Lung microvascular endothelial cell (primary cell): ENCODE data around the gene PLSCR2. TPM values are rescaled to one million over a fixed set of nuclear protein-coding genes. Genes with fewer than 3 reads are reported as not detected.
"Not testable (repeated sequence)": the region's sequence is repeated elsewhere in the genome, so short reads cannot be mapped to it uniquely, and the experiment has no call there.

Experiments used
- DNase-seq, 2 donors: peaks; one replicate each; pipeline versions ENCODE4 v3.0.0 to v3.0.0-alpha.2; 2010; ENCODE audit warnings: low read depth in 2 of 2
- total RNA-seq: library from RNA; depleted of rRNA; stranded (reverse); fragments of >200 nt; gene quantifications from 2 replicates; pipeline ENCODE4 v1.2.1, GENCODE V29; 2014

Gene PLSCR2
- total RNA-seq = not detected in 2 replicates

- peak; percentile 6 to 33 for DNase-seq
Measured at GRCh38 chr3:146469150-146470017, at the start of gene PLSCR2. Gene PLSCR2 (minus strand): TSS chr3:146469561. CDS start chr3:146459904, 9,657 bp downstream.

GRCh38 chr3:146517684-146518435 is 48.5 kb upstream of the PLSCR2 start:
- DNase-seq = no peak

- no peak for DNase-seq
Measured at GRCh38 chr3:146513386-146514051, 44.2 kb upstream of the PLSCR2 start.

GRCh38 chr3:146511402-146512134 is 42.2 kb upstream of the PLSCR2 start:
- no peak for DNase-seq

- DNase-seq = no peak
Measured at GRCh38 chr3:146507331-146508120, 38.2 kb upstream of the PLSCR2 start.

- peak; percentile 47 to 76 for DNase-seq
Measured at GRCh38 chr3:146505516-146505915, 36.2 kb upstream of the PLSCR2 start.

- peak in 1 of 2 donors; percentile 21 for DNase-seq
Measured at GRCh38 chr3:146504498-146505197, 35.3 kb upstream of the PLSCR2 start.

GRCh38 chr3:146503461-146504202 is 34.3 kb upstream of the PLSCR2 start:
- DNase-seq = peak; percentile 47 to 72

GRCh38 chr3:146502887-146503460 is 33.6 kb upstream of the PLSCR2 start:
- no peak for DNase-seq

- DNase-seq = no peak
Measured at GRCh38 chr3:146501752-146502151, 32.4 kb upstream of the PLSCR2 start.

- no peak for DNase-seq
Measured at GRCh38 chr3:146499701-146500100, 30.3 kb upstream of the PLSCR2 start.

- no peak for DNase-seq
Measured at GRCh38 chr3:146498002-146498736, 28.8 kb upstream of the PLSCR2 start.

GRCh38 chr3:146497145-146497843 is 27.9 kb upstream of the PLSCR2 start:
- DNase-seq = not testable (repeated sequence)

- DNase-seq = peak in 1 of 2 donors; percentile 94
Measured at GRCh38 chr3:146496726-146497125, 27.4 kb upstream of the PLSCR2 start.

- no peak for DNase-seq
Measured at GRCh38 chr3:146496251-146496650, 26.9 kb upstream of the PLSCR2 start.

- no peak for DNase-seq
Measured at GRCh38 chr3:146493761-146494160, 24.4 kb upstream of the PLSCR2 start.

- DNase-seq = no peak
Measured at GRCh38 chr3:146493221-146493620, 23.9 kb upstream of the PLSCR2 start.
